OCI-M1 (cell line): Measurements from ENCODE around the gene KRTAP10-12.
A peak's percentile ranks its signal among the peaks of the same experiment; 100 is the strongest.

Experiments used
- DNase-seq: peaks from one replicate; lab custom pipeline; 2025; lab: John Stamatoyannopoulos, UW

Gene KRTAP10-12

DNA sequence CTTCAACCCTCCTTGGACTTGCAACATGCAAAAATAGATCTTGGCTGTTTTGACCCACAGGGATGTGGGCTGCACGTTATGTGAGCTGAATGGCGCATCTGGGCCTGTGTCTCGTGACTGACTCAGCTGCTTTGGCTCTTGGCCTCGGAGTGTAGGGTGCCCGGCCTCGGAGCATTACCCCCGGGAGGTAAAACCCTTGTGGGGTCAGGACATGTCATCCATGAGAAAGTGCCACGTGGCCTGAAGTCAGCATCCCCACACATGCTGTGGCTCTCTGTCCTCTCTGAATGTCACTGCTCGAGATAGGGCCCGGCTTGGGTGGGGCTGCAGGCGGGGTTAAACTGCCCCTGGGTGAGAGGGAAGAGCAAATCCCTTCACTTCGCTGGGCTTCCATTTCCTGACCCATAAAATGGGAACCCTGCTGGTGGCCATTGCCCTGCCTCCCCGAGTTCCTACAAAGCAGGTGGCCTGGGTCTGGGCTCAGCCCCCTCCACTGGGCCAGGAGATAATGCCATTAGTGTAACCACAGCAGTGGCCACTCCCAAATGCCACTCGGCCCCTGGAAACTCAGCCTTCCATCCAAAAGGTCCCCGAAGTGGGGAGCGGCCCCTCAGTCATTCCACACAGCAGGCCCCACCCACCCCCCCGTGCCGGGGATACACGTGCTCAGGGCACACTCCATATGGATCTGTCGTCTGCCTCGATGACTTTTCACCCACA is 37.2 kb downstream of the KRTAP10-12 start:
- no peak for DNase-seq

DNA sequence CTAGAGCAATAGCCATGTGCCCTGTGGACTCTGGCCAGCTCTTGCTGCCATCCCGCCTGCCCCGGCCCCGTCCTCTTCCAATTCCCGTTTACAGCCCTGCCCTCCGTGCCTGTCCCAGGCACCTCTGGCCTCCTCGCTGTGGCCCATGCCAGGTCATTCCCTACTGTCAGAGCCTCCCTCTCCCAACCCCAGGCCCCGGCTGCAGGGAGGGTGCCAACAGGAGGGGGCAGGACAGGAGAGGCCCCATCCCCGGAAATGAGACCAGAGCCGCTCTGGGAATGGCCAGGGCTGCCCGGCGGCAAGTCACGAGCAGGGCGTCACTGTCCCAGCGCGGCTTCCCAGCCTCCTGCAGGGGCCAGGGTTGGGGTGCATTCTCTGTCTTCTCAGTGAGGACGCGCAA is 37.9 kb downstream of the KRTAP10-12 start:
- DNase-seq, result no peak

DNA sequence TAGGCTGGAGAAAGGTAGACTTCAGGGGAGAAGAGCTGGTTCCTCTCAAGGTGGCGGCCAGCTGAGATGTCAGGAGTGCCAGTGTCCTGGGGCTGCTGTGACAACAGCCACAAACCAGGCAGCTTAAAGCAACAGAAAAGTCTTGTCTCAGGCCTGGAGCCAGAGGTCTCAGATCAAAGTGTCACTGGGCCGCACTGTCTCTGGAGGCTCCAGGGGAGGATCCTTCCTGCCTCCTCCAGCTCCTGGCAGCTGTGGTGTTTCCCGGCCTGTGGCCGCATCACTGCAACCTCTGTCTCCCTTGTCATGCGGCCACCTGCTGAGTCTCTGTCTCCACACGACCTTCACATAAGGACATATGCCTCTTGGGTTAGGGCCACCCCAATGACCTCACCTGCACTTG is 38.8 kb downstream of the KRTAP10-12 start:
- DNase-seq, result no peak

DNA sequence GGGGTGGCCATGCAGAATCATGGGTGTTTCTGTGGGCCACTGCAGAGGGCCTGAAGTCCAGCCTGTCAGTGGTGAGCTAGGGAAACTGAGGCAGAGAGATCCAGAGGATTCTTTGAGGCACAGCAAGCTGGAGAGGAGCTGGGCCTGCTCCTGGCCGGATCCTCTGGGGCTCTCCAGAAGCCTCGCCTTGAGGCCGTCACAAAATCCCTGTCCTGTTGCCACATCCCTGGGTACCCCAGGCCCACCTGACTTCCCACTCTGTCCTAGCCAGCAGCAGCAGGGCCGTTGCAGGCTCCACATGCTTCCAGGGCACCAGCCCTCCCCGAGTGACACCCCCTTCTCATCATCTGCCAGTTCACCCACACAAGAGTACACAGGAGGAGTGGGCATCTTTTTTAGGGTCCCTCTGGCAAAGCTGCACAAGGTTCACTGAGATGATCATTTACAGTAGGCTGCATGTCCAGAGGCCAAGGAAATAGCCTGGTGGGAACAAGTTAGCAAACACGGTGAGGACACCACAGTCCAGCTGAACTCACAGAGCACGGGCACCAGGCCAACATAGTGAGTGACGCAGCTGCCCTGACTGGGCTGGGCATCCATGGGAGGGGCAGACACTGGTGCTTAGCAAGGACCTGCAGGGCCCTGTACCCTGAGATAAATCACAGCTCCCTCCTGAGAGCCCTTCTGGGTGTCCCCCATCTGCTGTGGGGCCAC is 39.5 kb downstream of the KRTAP10-12 start:
- DNase-seq, result no peak

DNA sequence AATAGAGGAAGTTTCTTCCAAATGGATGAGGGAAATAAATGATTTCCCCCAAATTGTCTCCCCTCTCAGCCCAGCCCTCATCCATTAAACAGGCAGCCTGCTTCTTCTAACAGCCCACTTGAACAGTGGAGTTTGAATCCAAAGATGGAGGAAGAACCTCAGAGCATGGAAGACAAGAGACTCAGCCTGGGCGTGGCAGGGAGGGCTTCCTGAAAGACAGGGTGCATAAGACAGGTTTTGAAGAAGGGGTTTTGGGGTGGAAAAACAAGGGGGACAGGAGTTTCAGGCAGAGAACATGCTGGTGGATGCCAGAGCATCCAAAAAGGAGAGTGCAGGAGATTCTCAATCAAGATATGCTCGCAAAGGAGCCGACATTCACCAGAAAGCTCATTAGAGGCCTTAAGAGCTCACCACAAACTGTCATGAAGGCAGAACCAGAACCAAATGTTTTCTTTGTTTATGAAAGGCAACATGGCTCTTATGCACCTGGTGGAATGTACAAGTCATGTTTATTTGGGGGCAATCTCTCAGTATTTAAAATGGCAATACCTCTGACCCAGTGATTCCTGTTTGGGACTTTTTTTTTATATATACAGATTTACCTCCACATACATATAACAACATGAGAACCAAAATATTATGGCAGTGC is 40.9 kb downstream of the KRTAP10-12 start:
- peak; percentile 53 for DNase-seq

DNA sequence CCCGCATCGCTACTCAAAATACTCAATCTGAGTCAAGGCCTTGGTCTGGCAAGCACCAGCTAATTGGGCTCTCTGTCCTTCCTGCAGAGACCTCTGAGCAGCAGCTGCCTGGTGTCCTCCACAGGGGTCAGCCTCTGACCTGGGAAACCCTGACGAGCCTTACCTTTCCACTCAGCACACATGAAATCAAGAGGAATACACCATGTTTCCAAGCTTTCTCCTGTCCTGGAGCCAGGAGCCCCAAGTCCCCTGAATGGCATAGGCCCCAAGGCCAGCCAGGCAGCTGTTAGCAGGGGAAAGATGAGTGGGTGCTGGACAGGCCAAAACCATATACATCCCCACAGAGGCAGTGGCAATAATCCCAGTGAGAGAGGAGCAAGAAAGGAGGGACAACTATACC is 41.6 kb downstream of the KRTAP10-12 start:
- DNase-seq, result no peak

DNA sequence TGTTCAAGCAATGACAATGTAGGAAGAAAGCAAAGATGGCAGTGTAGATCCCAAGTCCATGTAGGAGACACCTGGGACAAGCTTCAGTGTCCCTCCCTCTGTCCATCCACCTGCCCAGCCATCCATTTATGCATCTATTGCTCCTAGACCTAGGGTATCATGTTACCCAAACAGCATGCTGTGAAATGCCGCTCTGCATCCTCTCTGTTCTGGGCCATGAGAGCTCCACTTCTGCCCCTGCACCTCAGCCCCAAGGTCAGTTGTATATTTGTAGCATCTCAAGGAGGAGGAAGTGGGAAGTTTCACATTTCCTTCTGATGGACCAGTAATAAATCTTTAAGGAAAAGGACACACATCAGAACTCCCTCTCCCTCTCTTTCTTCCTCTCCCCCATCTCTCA is 42.3 kb downstream of the KRTAP10-12 start:
- DNase-seq, result no peak

DNA sequence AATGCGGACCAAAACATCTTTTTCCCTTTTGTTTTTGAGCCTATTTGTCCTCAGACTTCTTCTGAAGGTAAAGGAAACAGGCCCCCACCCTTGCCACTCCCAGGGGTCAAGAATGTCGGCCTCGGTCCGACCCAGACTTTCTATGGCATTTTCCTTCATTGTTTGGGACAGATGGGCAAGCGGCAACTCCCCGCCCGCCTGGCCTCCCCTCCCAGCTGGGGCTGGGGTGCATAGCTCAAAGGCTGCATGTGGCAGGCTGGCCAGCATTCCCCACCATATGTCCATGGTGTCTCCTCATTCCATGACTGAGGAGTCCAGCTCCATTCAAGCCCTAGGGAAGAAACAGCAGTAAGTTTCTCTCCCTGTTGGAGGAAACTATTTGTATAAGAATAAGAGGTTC is 43.8 kb downstream of the KRTAP10-12 start:
- no peak for DNase-seq

DNA sequence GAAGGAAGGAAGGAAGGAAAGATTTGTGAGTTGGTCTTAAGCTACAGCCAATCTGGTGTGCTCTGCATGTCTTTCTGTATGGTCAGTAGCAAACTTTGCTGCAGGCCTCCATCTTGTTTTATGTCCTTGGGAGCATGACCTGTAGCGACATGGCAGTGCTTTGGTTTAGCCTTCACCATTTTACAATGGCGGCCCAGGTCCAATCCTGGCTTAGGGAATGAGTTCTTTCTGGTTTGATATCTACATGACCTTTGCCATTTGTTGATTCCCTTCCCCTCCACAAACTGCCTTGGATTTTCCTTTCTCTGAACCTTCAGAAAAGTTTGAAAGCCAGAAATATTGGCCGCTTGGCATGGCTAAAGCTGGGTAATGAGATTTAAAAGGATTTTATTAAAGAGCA is 44.9 kb downstream of the KRTAP10-12 start:
- no peak for DNase-seq

DNA sequence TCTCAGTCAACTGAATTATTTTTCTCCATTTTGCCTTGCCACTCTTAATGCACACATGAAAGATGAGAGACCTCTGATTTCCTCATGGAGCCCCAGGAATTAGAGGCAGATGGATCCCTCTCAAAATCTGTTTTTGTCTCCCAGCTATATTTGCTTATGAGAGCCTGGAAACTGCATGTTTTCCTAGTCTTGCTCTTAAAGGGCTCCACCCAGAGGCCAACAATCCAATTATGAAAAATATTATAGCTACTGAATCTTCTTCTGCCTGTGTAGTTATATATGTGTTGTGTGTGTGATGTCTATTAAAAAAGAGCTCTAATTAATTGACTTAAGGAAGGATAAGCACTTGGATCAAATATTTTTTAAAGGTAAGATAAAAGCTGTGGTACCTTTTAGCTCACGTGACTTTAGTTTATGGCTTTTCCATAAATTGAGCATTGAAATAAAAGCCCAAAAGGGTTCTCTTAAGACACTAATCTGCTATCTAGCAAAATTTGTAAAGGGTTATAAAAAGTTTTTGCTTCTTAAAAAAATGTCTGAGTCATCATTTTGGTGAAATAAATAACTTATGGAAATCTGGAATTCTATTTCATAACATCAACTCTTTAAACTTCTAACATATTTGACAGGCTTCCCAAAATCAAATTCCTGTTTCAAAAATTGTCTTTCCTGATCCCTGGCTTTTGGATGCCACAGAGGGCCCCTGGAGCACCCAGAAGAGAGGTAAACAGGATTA is 45.6 kb downstream of the KRTAP10-12 start:
- peak; percentile 53 for DNase-seq
